K562 (cell line): Measurements from ENCODE around the gene ADI1. TPM values are rescaled to one million over a fixed set of nuclear protein-coding genes. Genes with fewer than 3 reads are reported as not detected.

ENCODE experiments used
- CHD7 ChIP-seq: fragments of 200-600 bp; sonication (generic); IDR thresholded peaks from one replicate; pipeline ENCODE4 v1.6.1; 2012; ENCODE audit warnings: mild to moderate bottlenecking, low read depth, low read length, inconsistent platforms
- HMGN3 ChIP-seq: IDR thresholded peaks from 2 replicates; pipeline ENCODE4 v1.6.1; 2011; ENCODE audit warnings: borderline replicate concordance, low read depth, mild to moderate bottlenecking, mixed read lengths, low read length; ENCODE audit not compliant: insufficient read length; ENCODE audit errors: extremely low read depth
- JUN ChIP-seq, 2 experiments: sonication (generic) in 1 of 2; formaldehyde crosslinking in 1 of 2; IDR thresholded peaks; 2 replicates each; pipeline versions ENCODE4 v1.6.1 to v1.8.0; 2012 to 2022; ENCODE audit warnings: borderline replicate concordance in 2 of 2, mild to moderate bottlenecking in 2 of 2, improper control_type of control experiment in 1 of 2, low read depth in 1 of 2, low read length in 1 of 2, missing genetic modification reagents in 1 of 2
- MAFK ChIP-seq: IDR thresholded peaks from 2 replicates; pipeline ENCODE4 v1.6.1; 2011; ENCODE audit warnings: low read length, improper control_type of control experiment
- NCOR1 ChIP-seq: fragments of 450-650 bp; IDR thresholded peaks from 2 replicates; pipeline ENCODE4 v1.6.1; 2016; ENCODE audit warnings: mild to moderate bottlenecking, moderate library complexity
- POLR3G ChIP-seq: IDR thresholded peaks from 2 replicates; pipeline ENCODE4 v1.6.1; 2011; ENCODE audit not compliant: insufficient read length, insufficient replicate concordance; ENCODE audit errors: extremely low read depth
- STAT6 ChIP-seq: sonication (generic); formaldehyde crosslinking; IDR thresholded peaks from 2 replicates; pipeline ENCODE4 v1.8.1; 2023; ENCODE audit warnings: mild to moderate bottlenecking, missing genetic modification reagents
- ZNF143 ChIP-seq: sonication (generic); formaldehyde crosslinking; IDR thresholded peaks from 2 replicates; pipeline ENCODE4 v1.9.0; 2022; ENCODE audit warnings: mild to moderate bottlenecking, missing genetic modification reagents
- ZNF232 ChIP-seq: sonication (generic); formaldehyde crosslinking; IDR thresholded peaks from 2 replicates; pipeline ENCODE4 v1.8.0; 2022; ENCODE audit warnings: mild to moderate bottlenecking, missing genetic modification reagents
- ZNF696 ChIP-seq: fragments of 250-450 bp; sonication (Bioruptor Pico); conservative IDR thresholded peaks from 2 replicates; pipeline ENCODE4 v1.4.0; 2020; ENCODE audit warnings: mild to moderate bottlenecking, moderate library complexity
- polyA plus RNA-seq, 8 experiments: library from polyadenylated mRNA; depleted of rRNA in 4 of 8; stranded (reverse) in 5 of 8; unstranded in 3 of 8; fragments of >200 nt; fragmentation: Nextera tagmentation in 2 of 8; fragmentation: Illumina TruSeq in 1 of 8; extraction: Ambion mirVana in 2 of 8; extraction: Trizol in 1 of 8; gene quantifications; 2 replicates each; pipeline versions ENCODE4 v1.2.1 to v1.2.3, GENCODE V29; 2011 to 2014; ENCODE audit warnings: inconsistent platforms in 1 of 8, missing spikeins in 1 of 8
- total RNA-seq, 7 experiments: library from RNA; depleted of rRNA in 6 of 7; stranded (reverse); fragments of >200 nt in 6 of 7; fragmentation: Illumina TruSeq in 2 of 7; extraction: Trizol in 2 of 7; gene quantifications; 2 replicates each; pipeline versions ENCODE4 v1.2.1 to v1.2.3, GENCODE V29; 2011 to 2021; ENCODE audit warnings: low replicate concordance in 1 of 7
- TF ChIP-seq, protein P1 (sequence below): fragments of 450-650 bp; formaldehyde crosslinking; IDR thresholded peaks from 2 replicates; pipeline ENCODE4 v1.4.0; 2020; ENCODE audit warnings: mild to moderate bottlenecking
- TF ChIP-seq, protein P2 (sequence below): IDR thresholded peaks from 2 replicates; pipeline ENCODE4 v1.6.1; 2011; ENCODE audit not compliant: insufficient read length; ENCODE audit errors: extremely low read depth

Gene ADI1
- total and polyA plus RNA-seq, 9 of the 15 experiments (the other 6 are each of a cell fraction or from before 2014, with no cell fraction given), result 6.1 to 51.0 (median 27.1) TPM

GRCh38 chr2:3563521-3563976 is 44.2 kb upstream of the ADI1 start (continued):
- TF ChIP-seq CHD7 (no peak), ZNF143 (no peak), POLR3G (no peak), ZNF232 (CRISPR knock-in tag) (no peak), MAFK (no peak), HMGN3 (no peak), ZNF696 (CRISPR knock-in tag) (no peak), JUN (IDR thresholded peaks at IDR 0.05; ENCODE audit: borderline replicate concordance, low read depth, low read length) (no peak), JUN (CRISPR knock-in tag; IDR thresholded peaks at IDR 0.05; ENCODE audit: borderline replicate concordance) (no peak), STAT6 (CRISPR knock-in tag) (no peak), NCOR1 (peak; percentile 44)
- TF ChIP-seq, protein P1, sequence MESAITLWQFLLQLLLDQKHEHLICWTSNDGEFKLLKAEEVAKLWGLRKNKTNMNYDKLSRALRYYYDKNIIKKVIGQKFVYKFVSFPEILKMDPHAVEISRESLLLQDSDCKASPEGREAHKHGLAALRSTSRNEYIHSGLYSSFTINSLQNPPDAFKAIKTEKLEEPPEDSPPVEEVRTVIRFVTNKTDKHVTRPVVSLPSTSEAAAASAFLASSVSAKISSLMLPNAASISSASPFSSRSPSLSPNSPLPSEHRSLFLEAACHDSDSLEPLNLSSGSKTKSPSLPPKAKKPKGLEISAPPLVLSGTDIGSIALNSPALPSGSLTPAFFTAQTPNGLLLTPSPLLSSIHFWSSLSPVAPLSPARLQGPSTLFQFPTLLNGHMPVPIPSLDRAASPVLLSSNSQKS (CRISPR knock-in tag), result no peak
- TF ChIP-seq, protein P2, sequence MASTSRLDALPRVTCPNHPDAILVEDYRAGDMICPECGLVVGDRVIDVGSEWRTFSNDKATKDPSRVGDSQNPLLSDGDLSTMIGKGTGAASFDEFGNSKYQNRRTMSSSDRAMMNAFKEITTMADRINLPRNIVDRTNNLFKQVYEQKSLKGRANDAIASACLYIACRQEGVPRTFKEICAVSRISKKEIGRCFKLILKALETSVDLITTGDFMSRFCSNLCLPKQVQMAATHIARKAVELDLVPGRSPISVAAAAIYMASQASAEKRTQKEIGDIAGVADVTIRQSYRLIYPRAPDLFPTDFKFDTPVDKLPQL, result no peak
